OCI-M2 (cell line): Measurements from ENCODE around the gene KIAA0232.
"Not testable (repeated sequence)": the region's sequence is repeated elsewhere in the genome, so short reads cannot be mapped to it uniquely, and the experiment has no call there.

ENCODE experiments used
- DNase-seq: peaks from one replicate; lab custom pipeline; 2025; ENCODE audit not compliant: unreplicated experiment; lab: John Stamatoyannopoulos, UW

KIAA0232 gene

DNA sequence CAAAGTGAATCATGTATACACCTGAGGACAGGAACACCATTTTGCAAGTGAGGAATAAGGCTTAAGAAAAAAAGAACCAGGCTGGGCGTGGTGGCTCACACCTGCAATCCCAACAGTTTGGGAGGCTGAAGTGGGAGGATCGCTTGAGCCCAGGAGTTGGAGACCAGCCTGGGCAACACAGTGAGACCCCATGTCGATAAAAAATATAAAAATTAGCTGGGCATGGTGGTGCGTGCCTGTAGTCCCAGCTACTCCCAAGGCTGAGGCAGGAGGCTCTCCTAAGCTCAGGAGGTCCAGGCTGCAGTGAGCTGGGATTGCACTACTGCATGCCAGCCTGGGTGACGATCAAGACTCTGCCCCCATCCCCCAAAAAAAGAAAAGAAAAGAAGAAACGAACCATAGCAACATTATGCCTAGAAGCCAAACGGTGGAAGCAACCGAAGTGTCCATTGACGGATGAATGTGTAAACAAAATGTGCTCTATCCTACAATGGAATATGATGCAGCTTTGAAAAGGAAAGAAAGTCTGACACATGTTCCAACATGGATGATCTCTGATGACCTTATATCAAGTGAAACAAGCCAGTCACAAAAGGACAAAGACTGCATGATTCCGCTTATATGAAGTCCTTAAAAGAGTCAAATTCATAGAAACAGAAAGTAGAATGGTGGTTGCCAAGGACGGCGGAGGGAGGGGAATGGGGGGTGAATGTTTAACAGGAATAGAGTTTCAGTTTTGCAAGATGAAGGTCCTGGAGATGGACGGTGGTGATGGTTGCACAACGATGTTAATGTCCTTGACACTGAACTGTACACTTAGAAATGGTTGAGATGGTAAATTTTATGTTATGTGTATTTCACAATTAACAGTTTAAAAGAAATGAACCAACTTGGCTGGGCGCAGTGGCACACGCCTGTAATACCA is 8.6 kb upstream of the KIAA0232 start:
- DNase-seq: no peak

DNA sequence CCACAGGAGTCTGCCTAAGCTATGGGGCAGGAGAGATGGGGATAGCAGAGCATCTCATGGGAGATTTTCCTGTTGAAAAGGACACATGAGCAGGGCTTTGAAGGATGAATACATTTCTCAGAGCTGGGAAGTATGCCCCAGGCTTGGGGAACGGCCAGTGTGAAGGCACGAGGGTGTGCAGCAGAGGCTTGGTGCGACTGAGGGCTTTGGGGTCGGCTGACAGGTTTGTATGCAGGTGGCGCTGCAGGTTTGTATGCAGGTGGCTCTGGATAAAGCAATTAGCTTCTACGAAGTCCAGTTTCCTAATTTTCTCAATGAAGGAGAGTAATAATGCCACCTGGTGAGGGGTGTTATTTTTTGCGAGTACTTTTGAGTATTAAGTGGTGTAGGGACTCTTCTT is 6.8 kb upstream of the KIAA0232 start:
- no peak for DNase-seq

DNA sequence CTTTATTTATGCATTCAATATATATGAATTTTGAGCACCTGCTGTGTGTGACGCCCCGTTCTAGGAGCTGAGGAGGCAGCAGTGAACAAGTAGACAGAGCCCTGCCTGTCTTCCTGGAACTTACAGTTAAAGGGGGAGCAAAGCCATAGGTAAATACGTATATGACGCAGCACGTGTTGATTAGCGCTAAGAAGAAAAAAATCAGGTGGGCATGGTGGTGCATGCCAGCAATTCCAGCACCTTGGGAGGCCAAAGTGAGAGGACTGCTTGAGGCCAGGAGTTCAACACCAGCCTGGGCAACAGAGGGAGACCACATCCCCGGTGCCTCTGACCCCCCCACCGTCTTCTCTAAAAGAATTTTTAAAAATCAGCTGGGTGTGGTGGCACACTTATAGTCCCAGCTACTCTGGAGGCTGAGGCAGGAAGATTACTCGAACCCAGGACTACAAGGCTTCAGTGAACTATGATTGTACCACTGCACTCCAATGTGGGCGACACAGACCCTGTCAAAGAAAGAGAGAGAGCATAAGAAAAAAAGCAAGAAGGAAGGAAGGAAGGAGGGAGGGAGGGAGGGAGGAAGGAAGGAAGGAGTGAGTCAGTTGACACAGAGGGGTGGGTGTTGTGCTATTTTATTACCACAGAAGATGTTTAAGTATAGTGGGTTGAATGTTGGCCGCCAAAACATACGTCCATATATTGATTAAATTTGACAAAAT is 5.4 kb upstream of the KIAA0232 start:
- DNase-seq: no peak

DNA sequence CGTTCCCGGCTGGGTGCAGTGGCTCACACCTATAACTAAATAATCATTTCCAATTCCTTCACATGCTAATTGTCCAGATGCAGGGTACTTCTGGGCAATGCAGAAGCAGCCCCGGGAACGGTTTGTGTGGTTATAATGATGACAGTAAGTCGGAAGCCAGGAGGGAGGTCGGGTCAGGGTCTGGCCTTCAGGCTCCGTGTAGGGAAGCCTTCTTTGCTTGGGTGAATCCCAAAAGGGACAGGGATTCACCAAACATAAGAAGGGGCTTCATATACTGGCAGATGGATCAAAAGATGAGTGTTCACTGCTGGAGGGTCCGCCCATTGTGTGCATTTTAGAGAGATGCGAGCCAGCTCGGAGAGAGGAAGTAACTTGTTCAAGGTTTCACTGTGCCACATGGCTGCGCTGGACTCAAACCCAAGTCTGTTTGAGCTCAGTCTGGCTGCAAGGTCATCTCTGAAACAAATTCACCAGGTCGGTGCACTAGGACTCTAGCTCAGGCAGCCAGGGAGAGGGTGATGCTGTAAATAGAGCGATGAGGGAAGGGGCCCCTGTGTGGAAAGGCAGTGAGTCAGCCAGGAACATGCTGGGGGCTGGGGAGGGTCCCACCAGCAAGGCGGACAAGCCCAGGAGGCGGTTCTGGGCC is 4.8 kb upstream of the KIAA0232 start:
- no peak for DNase-seq

DNA sequence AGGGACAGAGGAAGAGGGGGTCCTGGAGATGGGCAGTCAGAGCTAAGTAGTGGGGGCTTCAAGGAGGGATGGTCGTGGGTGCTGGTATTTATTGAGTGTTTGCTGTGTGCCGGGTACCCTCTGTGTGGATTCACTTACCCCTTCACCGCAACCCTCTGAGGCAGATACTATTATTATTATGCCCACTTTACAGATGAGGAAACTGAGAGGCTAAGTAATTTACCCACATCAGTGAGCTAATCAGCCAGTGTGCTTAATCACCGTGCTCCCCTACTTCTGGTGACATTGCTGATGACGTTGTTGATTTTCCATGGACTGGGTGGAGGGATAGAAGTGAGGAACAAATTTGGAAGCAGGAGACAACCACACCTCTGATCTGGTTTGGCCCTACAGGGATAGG is 4.1 kb upstream of the KIAA0232 start:
- DNase-seq: no peak

DNA sequence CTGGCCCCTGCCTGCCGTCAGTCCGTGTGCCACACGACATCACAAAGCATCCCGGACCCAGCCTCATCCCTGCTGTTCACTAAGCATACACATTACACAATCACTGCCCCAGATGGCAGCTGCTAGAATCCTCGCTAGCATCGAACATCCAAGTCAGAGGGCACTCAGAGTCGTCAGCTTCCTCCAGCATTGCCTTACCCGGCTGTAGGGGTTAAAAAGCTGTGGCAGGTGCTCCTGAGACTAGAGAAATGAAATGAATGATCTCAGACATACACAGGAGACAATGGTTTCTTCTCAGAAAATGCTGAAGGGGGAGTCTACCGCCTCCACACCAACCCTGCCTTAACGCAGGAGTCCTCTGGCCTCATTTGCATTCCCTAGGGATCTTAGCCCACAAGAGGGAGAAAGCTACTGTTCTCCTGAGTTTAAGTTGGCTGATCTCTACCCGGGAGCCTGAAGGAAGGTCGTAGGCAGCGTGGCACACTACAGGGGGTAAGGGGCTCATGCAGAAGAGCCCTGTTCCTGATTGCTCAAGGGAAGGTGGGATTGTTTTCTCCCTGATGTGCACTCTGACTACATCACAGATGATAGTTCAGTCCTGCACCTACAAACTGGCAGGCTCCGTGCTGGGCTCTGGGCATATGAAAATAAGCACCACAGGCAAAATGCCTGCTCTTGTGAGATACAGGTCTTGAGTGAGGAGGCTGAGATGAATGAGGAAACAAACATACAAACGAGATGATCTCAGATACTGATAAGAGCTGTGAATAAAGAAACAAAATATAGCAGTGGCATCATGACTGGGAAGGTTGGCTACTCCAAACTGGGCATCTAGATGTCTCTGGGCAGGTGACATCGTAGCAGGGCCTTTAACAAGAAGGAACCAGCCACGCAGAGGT is 2.6 kb upstream of the KIAA0232 start:
- DNase-seq: no peak

DNA sequence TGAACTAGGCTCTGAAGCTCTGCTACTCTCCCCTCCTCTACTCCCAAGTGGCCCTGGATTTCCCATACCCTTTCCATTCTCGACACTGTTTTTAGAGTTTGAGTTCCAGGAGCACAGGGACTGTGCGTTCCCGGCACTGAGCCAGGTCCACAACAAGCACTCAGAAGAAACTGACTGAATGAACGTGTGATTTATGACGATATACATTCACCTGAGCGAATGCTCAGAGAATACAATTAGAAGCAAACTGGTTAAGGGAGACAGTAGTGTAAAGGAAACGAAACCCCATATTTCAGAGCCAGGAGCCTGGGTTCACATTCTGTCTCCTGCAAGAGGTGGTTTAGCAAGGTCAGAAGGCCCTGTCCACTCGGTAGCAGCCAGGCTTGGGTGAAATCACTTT is 1.4 kb upstream of the KIAA0232 start:
- no peak for DNase-seq

DNA sequence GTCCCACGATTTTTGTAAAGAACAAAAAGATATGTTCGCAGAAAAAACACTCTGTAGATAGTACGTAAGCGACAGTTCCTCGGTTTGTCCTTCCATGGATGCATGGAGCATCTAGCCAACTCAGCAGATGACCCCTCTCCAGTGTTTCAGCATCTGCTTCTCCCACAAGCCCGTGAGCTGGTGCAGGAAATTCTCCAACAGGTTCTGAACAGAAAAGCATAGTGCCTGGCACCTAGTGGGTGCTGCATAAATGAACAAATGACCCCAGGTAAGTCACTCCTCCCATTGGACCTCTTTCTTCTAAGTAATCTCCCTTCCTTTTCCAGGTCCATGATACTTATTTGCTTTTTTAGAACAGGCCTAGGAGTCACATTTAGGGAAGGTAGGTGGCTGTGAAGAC is 966 bp upstream of the KIAA0232 start:
- DNase-seq: no peak

DNA sequence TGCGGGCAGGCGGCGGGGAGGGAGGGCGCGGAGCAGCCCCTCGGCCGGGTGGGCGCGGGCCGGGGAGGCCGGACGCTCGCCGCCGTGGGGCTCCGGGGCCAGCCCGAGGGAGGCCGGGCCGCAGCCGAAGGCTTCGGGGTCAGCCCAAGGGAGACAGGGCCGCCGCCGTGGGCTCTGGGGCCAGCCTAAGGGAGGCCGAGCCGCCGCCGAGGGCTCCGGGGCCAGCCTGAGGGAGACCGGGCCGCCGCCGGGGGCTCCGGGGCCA is 251 bp downstream of the KIAA0232 start:
- DNase-seq: no peak

DNA sequence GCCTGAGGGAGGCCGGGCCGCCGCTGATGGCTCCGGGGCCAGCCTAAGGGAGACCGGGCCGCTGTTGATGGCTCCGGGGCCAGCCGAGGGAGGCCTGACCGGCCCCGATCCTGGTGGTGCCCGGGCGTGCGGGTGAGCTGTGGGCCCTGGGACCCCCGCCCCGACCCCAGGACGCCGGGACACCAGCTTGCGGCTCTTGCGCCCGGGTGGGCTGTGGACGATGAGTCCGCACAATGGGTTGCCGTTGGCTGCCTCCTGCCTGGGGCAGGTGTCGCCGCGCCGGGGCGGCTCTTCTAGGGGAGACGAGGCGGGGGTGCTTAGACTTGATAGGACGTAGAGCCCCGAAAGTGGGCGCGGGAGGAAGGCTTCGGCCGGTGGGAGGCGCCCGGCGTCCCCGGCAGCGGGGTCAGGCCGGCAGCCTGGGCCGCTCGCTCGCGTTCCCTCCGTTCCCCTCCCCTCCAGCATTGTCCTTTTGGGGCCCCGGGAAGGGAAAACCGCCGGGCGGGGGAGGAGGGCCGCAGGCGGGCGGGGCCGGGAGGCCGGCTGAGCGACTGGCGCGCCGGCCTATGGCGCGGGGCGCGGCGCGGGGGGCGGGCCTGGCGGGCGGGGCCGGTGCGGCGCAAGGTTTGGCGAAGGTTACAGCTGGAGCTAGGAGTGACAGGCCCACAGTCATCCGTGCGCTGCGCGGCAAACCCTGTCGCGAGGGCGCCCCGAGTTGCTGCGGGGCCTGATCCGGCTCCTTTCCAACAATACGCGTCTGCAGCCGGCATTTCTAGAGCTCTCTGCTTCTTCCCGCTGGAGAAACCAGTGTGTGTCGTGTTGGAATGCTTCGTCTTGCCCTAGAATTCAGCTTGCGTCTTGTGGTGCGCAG is 819 bp downstream of the KIAA0232 start:
- DNase-seq: no peak

DNA sequence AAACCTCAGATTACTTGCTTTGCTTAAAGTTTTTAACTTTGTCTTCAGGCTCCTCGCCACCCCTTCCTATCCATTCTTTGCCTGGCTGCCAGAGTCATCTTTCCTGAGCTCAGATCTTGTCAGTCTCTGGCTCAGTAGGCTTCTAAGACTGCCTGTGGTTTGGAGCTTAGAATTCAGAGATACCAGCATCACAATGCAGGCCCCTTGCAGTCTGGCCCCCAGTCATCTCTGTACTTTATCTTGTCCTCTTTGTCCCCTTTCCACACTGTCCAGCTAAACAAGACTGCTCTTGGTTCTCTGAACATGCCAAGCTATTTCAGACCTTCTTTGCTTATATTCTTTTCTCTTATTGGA is 3.0 kb downstream of the KIAA0232 start:
- DNase-seq: no peak

DNA sequence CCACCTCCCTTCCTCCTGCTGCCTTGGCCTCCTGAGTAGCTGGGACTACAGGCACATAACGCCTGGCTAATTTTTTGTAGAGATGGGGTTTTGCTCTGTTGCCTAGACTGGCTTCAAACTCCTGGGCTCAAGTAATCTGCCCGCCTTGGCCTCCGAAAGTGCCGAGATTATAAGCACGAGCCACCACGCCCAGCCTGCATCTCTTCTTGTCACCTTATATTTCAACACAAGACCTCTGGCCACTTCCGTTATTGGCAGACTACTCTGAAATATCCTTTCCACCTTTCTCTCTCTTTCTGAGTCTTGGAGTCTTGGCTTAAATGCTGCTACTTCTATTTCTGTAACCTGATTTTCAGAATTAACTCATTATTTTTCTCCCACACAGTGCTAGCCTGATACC is 5.6 kb downstream of the KIAA0232 start:
- DNase-seq: no peak

DNA sequence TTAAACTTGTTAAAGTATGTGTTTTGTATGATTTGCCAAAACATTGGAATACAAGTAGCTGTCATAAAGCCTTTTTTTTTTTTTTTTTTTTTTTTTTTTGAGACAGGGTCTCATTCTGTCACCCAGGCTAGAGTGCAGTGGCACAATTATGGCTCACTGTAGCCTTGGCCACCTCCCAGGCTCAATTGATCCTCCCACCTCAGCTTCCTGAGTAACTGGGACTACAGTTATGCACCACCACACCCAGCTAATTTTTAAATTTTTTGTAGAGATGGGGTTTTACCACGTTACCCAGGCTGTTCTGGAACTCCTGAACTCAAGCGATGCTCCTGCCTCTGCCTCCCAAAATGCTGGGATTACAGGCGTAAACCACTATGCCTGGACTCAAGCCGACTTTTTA is 8.7 kb downstream of the KIAA0232 start:
- not testable (repeated sequence) for DNase-seq

DNA sequence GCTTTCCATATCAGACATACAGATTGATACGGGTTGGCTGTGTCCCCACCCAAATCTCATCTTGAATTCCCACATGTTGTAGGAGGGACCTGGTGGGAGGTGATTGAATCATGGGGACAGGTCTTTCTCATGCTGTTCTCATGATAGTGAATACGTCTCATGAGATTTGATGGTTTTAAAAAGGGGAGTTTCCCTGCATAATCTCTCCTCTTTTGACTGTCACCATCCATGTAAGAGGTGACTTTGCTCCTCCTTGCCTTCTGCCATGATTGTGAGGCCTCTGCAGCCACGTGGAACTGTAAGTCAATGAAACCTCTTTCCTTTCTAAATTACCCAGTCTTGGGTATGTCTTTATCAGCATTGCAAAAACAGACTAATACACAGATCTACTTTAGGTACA is 9.3 kb downstream of the KIAA0232 start:
- not testable (repeated sequence) for DNase-seq

DNA sequence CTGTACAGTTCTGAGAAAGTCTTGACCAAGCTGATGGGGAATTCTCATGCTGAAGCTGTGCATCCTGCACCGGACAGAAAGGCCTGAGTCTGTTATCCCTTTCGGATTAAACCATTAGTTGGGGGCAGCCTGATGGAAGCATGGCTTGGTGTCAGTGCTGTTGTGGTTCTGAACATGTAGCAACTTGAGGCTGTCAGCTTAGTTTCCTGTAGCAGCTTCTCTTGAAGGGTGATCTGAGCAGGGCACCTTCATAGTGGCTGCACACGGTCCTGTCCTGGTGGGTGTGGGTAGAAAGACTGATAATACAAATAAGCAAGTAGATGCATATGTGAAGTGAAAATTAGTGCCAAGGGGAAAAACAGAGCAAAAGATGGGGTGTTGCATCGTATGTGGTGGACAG is 11.7 kb downstream of the KIAA0232 start:
- no peak for DNase-seq

DNA sequence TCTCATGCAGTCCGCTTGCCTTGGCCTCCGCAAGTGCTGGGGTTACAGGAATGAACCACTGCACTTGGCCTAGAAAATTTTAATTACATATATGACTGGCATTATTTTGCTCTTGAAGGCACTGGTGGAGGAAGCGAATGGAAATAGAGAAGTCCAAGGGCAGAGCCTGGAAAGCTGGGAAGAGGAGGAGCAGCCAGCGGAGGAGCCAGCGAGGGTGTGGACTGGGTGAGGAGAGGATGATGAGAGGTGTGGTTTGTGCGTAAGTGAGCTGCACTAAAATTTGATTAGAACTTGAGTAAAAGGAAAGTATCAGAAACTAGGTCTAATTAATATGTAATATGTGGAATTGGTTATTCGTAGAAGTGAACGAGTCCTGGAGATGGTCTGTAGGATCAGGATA is 13.3 kb downstream of the KIAA0232 start:
- DNase-seq: no peak

DNA sequence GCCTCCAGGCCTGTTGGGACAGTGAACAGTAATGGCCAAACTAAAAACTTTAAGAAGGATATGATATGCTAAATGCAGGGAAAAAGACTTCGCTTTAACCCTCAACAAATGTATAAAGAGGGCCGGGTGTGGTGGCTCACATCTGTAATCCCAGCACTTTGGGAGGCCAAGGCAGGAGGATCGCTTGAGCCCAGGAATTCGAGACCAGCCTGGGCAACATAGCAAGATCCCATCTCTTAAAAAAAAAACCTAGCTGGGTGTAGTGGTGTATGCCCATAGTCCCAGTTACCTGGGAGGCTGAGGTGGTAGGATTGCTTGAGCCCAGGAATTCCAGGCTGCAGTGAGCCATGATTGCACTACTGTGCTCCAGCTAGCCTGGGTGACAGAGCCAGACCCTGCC is 14.8 kb downstream of the KIAA0232 start:
- not testable (repeated sequence) for DNase-seq

DNA sequence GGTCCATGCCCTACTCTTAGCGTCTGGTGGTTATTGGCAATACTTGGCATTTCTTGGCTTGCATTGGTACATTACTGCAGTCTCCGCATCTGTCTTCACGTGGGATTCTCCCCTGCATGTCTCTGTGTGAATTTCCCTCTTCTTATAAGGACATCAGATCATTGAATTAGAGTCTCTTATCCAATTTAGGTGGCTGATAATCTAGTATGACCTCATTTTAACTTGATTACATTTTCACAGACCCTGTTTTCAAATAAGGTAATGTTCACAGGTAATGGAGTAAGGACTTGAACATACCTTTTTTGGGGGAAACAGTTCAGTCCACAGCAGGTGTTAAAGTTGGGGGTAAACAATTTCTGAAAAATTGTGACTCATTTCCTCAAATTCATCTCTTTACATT is 16.6 kb downstream of the KIAA0232 start:
- DNase-seq: no peak

DNA sequence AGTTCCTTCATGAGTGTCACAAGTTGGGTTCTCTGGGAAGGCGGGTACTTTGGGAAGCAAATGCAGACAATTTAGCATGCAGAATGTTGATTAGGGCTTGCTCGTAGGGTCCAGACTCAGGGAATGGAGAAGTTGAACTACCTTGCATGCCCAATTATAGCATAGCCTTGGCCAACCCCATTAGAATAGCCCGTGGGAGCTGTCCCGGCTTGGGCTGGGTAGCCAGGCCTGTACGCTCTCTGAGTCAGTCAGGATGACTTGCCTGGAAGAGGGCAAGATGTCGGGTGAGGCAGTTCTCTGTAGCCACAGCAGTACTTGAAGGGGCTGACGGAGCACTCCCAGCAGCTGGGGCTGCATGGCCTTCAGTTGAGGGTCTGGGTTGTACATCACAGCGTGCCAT is 19.5 kb downstream of the KIAA0232 start:
- DNase-seq: no peak

DNA sequence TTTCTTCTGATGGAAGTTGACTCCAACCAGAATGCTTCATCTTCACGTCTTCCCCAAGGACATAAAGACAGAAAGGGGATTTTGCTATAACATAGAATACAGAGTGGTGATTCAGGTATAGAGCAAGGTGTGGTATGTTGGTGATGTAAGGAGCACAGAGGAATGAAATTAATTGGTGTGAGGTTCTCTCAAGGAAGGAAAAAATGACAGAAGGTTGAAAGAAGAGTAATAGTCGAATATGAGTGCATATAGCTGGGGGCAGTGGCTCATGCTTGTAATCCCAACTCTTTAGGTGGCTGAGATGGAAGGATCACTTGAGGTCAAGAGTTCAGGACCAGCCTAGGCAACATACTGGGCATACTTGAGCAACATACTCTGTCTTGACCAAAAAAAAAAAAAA is 20.1 kb downstream of the KIAA0232 start:
- DNase-seq: no peak
